Tibial nerve (tissue), 4 donors: ENCODE measurements around the gene MRPL38. TPM values are rescaled to one million over a fixed set of nuclear protein-coding genes. Genes with fewer than 3 reads are reported as not detected.
"Not testable (repeated sequence)": the region's sequence is repeated elsewhere in the genome, so short reads cannot be mapped to it uniquely, and the experiment has no call there.

Experiments used
- DNase-seq, 2 donors: peaks; one replicate each; pipeline ENCODE4 v3.0.0-alpha.2; 2019; ENCODE audit warnings: low spot score in 2 of 2
- H3K27ac ChIP-seq, 4 donors: fragments of 200-600 bp; sonication (generic) in 3 of 4; one replicate each; pipeline ENCODE4 v1.5.1; 2017 to 2019; ENCODE audit warnings: mild to moderate bottlenecking in 1 of 4
- H3K27me3 ChIP-seq, 2 donors: fragments of 200-600 bp; sonication (generic) in 1 of 2; one replicate each; pipeline versions ENCODE4 v1.5.1 to v1.6.0; 2017 to 2019
- H3K36me3 ChIP-seq, 3 donors: fragments of 200-600 bp; sonication (generic); one replicate each; pipeline ENCODE4 v1.5.1; 2018 to 2019
- H3K4me1 ChIP-seq, 4 donors: fragments of 200-600 bp; sonication (generic) in 3 of 4; one replicate each; pipeline ENCODE4 v1.5.1; 2017 to 2019
- H3K4me3 ChIP-seq, 4 donors: fragments of 200-600 bp; sonication (generic) in 3 of 4; one replicate each; pipeline ENCODE4 v1.5.1; 2017 to 2019; ENCODE audit warnings: mild to moderate bottlenecking in 1 of 4, moderate library complexity in 1 of 4
- H3K9me3 ChIP-seq, 4 donors: fragments of 200-600 bp; sonication (generic) in 3 of 4; one replicate each; pipeline ENCODE4 v1.5.1; 2017 to 2019
- CTCF ChIP-seq, 5 experiments: fragments of 200-600 bp in 3 of 5; fragments of 450-650 bp in 2 of 5; sonication (generic) in 3 of 5; IDR thresholded peaks; one replicate each; pipeline ENCODE4 v1.5.1; 2016 to 2019; ENCODE audit warnings: antibody characterized with exemption in 5 of 5, mild to moderate bottlenecking in 3 of 5, moderate library complexity in 2 of 5
- EP300 ChIP-seq, 2 donors: sonication (generic); formaldehyde crosslinking; IDR thresholded peaks; one replicate each; pipeline ENCODE4 v1.6.1; 2017; ENCODE audit warnings: antibody characterized with exemption in 2 of 2, mild to moderate bottlenecking in 1 of 2
- POLR2A ChIP-seq, 2 donors: fragments of 450-650 bp; IDR thresholded peaks; one replicate each; pipeline ENCODE4 v1.6.1; 2017; ENCODE audit warnings: antibody characterized with exemption in 2 of 2, mild to moderate bottlenecking in 2 of 2, moderate library complexity in 2 of 2
- WGBS, 2 donors: methylation state at CpG; one replicate each; pipeline ENCODE4 v1.1.5; 2018; 5-methylcytosine and 5-hydroxymethylcytosine counted together
- total RNA-seq, 4 donors: library from RNA; depleted of rRNA; stranded (reverse); fragments of >200 nt; gene quantifications; one replicate each; pipeline ENCODE4 v1.1.0, GENCODE V29; 2016

Gene MRPL38
- total RNA-seq, 4 donors from 2014 or later: 56.8 to 118 (median 76.2) TPM

GRCh38 chr17:75873587-75874322 lies 30.9 kb downstream of the MRPL38 start:
- DNase-seq: peak in 1 of 2 donors; percentile 43
- Histone ChIP-seq H3K9me3 (no peaks in the 10 kb centered on the region), H3K27ac (peak overlapping the region; percentile 75 to 99 (median 91)), H3K36me3 (peaks cover 0 to 24% (median 0%) of the 10 kb centered on the region in 3 donors), H3K27me3 (no peaks in the 10 kb centered on the region), H3K4me1 (peaks cover 9 to 85% (median 74%) of the 10 kb centered on the region in 4 donors), H3K4me3 (no peak overlapping the region)
- WGBS, 2 donors: 62% methylated on average over 11 of the region's 11 CpGs
- TF ChIP-seq POLR2A (IDR thresholded peaks at IDR 0.05) (no peak), EP300 (IDR thresholded peaks at IDR 0.05) (no peak), CTCF (IDR thresholded peaks at IDR 0.05) (no peak)

GRCh38 chr17:75872434-75873351 lies 32.0 kb downstream of the MRPL38 start:
- Histone ChIP-seq H3K4me1 (peaks cover 9 to 93% (median 81%) of the 10 kb centered on the region in 4 donors), H3K27ac (peak overlapping the region; percentile 75 to 99 (median 91)), H3K9me3 (no peaks in the 10 kb centered on the region), H3K27me3 (no peaks in the 10 kb centered on the region), H3K36me3 (peaks cover 0 to 24% (median 0%) of the 10 kb centered on the region in 3 donors), H3K4me3 (no peak overlapping the region)
- DNase-seq: peak; percentile 57 to 67
- TF ChIP-seq EP300 (IDR thresholded peaks at IDR 0.05) (peak in 1 of 2 donors; percentile 48), CTCF (IDR thresholded peaks at IDR 0.05) (no peak), POLR2A (IDR thresholded peaks at IDR 0.05) (no peak)
- 33 to 40% methylated on average over 11 to 13 of the region's 13 CpGs for WGBS, 2 donors

- 24 to 33% methylated on average over 10 of the region's 10 CpGs for WGBS, 2 donors
- H3K4me3 ChIP-seq: peak overlapping the region in 3 of 4 donors; percentile 18 to 52 (median 28)
These were observed 34.5 kb downstream of the MRPL38 start for GRCh38 chr17:75870228-75870627.

GRCh38 chr17:75869282-75870141 lies 35.2 kb downstream of the MRPL38 start:
- H3K27ac ChIP-seq: peak overlapping the region; percentile 85 to 99 (median 95)
- peak; percentile 65 to 68 for DNase-seq
- peaks cover 0 to 8% (median 0%) of the 10 kb centered on the region in 3 donors for H3K36me3 ChIP-seq
- peaks cover 4 to 76% (median 60%) of the 10 kb centered on the region in 4 donors for H3K4me1 ChIP-seq
- TF ChIP-seq CTCF (IDR thresholded peaks at IDR 0.05) (peak in 1 of 5 experiments; percentile 7), EP300 (IDR thresholded peaks at IDR 0.05) (peak; percentile 80 to 90), POLR2A (IDR thresholded peaks at IDR 0.05) (peak in 1 of 2 donors; percentile 42)
- H3K9me3 ChIP-seq: no peaks in the 10 kb centered on the region
- no peaks in the 10 kb centered on the region for H3K27me3 ChIP-seq
- WGBS, 2 donors: 14 to 20% methylated on average over 17 to 23 of the region's 23 CpGs
- peak overlapping the region in 3 of 4 donors; percentile 18 to 52 (median 28) for H3K4me3 ChIP-seq

More at GRCh38 chr17:75870228-75870627, 34.5 kb downstream of the MRPL38 start:
- Histone ChIP-seq H3K4me1 (peaks cover 4 to 76% (median 61%) of the 10 kb centered on the region in 4 donors), H3K27ac (peak overlapping the region; percentile 85 to 99 (median 95)), H3K36me3 (peaks cover 0 to 15% (median 0%) of the 10 kb centered on the region in 3 donors)
- not testable (repeated sequence) for H3K27me3 ChIP-seq, H3K9me3 ChIP-seq, DNase-seq

GRCh38 chr17:75868730-75869281 lies 35.9 kb downstream of the MRPL38 start:
- peaks cover 4 to 76% (median 57%) of the 10 kb centered on the region in 4 donors for H3K4me1 ChIP-seq
- peak overlapping the region; percentile 85 to 99 (median 95) for H3K27ac ChIP-seq
- not testable (repeated sequence) for H3K9me3 ChIP-seq, H3K27me3 ChIP-seq, H3K4me3 ChIP-seq, DNase-seq, H3K36me3 ChIP-seq
- 69 to 80% methylated on average over 11 to 12 of the region's 12 CpGs for WGBS, 2 donors

- WGBS, 2 donors: 75 to 77% methylated on average over 17 of the region's 17 CpGs
- DNase-seq, H3K4me3 ChIP-seq, H3K9me3 ChIP-seq, H3K36me3 ChIP-seq, H3K27me3 ChIP-seq: not testable (repeated sequence)
- H3K27ac ChIP-seq: peak overlapping the region in 3 of 4 donors; percentile 66 to 88 (median 79)
- peaks cover 0 to 46% (median 31%) of the 10 kb centered on the region in 4 donors for H3K4me1 ChIP-seq
These were observed 39.1 kb downstream of the MRPL38 start for GRCh38 chr17:75865404-75866188.

- H3K27me3 ChIP-seq, DNase-seq, H3K36me3 ChIP-seq, H3K4me3 ChIP-seq, H3K9me3 ChIP-seq: not testable (repeated sequence)
- peaks cover 0 to 39% (median 26%) of the 10 kb centered on the region in 4 donors for H3K4me1 ChIP-seq
- peak overlapping the region in 3 of 4 donors; percentile 66 to 88 (median 79) for H3K27ac ChIP-seq
- WGBS, 2 donors: 80 to 84% methylated on average over 4 of the region's 4 CpGs
These were observed 39.8 kb downstream of the MRPL38 start for GRCh38 chr17:75864887-75865286.
